GM23338 (cell line): ENCODE measurements around the gene CYYR1. TPM values are rescaled to one million over a fixed set of nuclear protein-coding genes. Genes with fewer than 3 reads are reported as not detected.

ENCODE experiments used
- ATAC-seq: fragments of 200-7000 bp; cut with Tn5 transposase; 3 replicates; pipeline ENCODE4 v1.9.1; 2020
- DNase-seq: peaks from one replicate; pipeline ENCODE4 v3.0.0-alpha.2; 2015; ENCODE audit warnings: low spot score
- H2AFZ ChIP-seq: fragments of 200-600 bp; sonication (generic); 2 replicates; pipeline ENCODE4 v1.8.0; 2016; ENCODE audit warnings: antibody characterized with exemption, mild to moderate bottlenecking, moderate library complexity
- H3F3A ChIP-seq: fragments of 200-600 bp; sonication (generic); replicated peaks from 2 replicates; pipeline ENCODE4 v1.8.0; 2017; ENCODE audit warnings: antibody characterized with exemption, mixed run types, low read depth
- H3K27ac ChIP-seq: fragments of 200-600 bp; sonication (generic); 2 replicates; pipeline ENCODE4 v1.6.1; 2016; ENCODE audit warnings: low read depth
- H3K27me3 ChIP-seq: fragments of 200-600 bp; sonication (generic); 2 replicates; pipeline ENCODE4 v1.8.0; 2016; ENCODE audit warnings: mild to moderate bottlenecking, mixed run types, moderate library complexity; ENCODE audit not compliant: insufficient read depth
- H3K36me3 ChIP-seq: fragments of 200-600 bp; sonication (generic); 2 replicates; pipeline ENCODE4 v1.8.0; 2016; ENCODE audit warnings: mild to moderate bottlenecking; ENCODE audit not compliant: insufficient read depth
- H3K4me1 ChIP-seq: fragments of 200-600 bp; sonication (generic); 2 replicates; pipeline ENCODE4 v1.8.0; 2016; ENCODE audit warnings: mild to moderate bottlenecking, moderate library complexity; ENCODE audit not compliant: insufficient read depth
- H3K4me2 ChIP-seq: fragments of 200-600 bp; sonication (generic); 2 replicates; pipeline ENCODE4 v1.7.1; 2017; ENCODE audit warnings: mixed run types
- H3K4me3 ChIP-seq: fragments of 200-600 bp; sonication (generic); 2 replicates; pipeline ENCODE4 v1.6.1; 2016; ENCODE audit warnings: mixed run types
- H3K79me2 ChIP-seq: fragments of 200-600 bp; sonication (generic); replicated peaks from 2 replicates; pipeline ENCODE4 v1.8.0; 2017; ENCODE audit warnings: mild to moderate bottlenecking; ENCODE audit not compliant: insufficient read depth
- H3K9me2 ChIP-seq: fragments of 200-600 bp; sonication (generic); 2 replicates; pipeline ENCODE4 v1.8.0; 2017; ENCODE audit not compliant: insufficient read depth
- H4K20me1 ChIP-seq: fragments of 200-600 bp; sonication (generic); replicated peaks from 2 replicates; pipeline ENCODE4 v1.8.0; 2017; ENCODE audit warnings: mild to moderate bottlenecking; ENCODE audit not compliant: insufficient read depth
- H3K27ac Mint-ChIP-seq: 2 replicates; pipeline ENCODE4 v1.8.0; 2020; ENCODE audit warnings: inconsistent platforms, mild to moderate bottlenecking, moderate library complexity, mixed read lengths
- H3K27me3 Mint-ChIP-seq: 3 replicates; pipeline ENCODE4 v1.8.0; 2022; ENCODE audit warnings: low read depth, mild to moderate bottlenecking, moderate library complexity, mixed read lengths, inconsistent platforms; ENCODE audit not compliant: insufficient read depth, poor library complexity
- H3K36me3 Mint-ChIP-seq: 3 replicates; pipeline ENCODE4 v1.8.0; 2021; ENCODE audit warnings: low read depth, mild to moderate bottlenecking, inconsistent platforms, moderate library complexity, mixed read lengths
- H3K4me1 Mint-ChIP-seq: 3 replicates; pipeline ENCODE4 v1.8.0; 2020; ENCODE audit warnings: mild to moderate bottlenecking, inconsistent platforms, mixed read lengths
- H3K4me3 Mint-ChIP-seq: 3 replicates; pipeline ENCODE4 v1.8.0; 2021; ENCODE audit warnings: moderate library complexity, mild to moderate bottlenecking, inconsistent platforms, mixed read lengths
- H3K9me3 Mint-ChIP-seq: 3 replicates; pipeline ENCODE4 v1.8.0; 2020; ENCODE audit warnings: moderate library complexity, mild to moderate bottlenecking, inconsistent platforms, mixed read lengths
- EZH2 ChIP-seq: fragments of 200-600 bp; sonication (generic); IDR thresholded peaks from one replicate; pipeline ENCODE4 v1.8.0; 2017; ENCODE audit warnings: antibody characterized with exemption, mild to moderate bottlenecking, low read depth; ENCODE audit not compliant: unreplicated experiment
- JUNB ChIP-seq: IDR thresholded peaks from one replicate; pipeline ENCODE4 v1.6.1; 2016; ENCODE audit warnings: antibody characterized with exemption; ENCODE audit not compliant: unreplicated experiment
- NANOG ChIP-seq: IDR thresholded peaks from 2 replicates; pipeline ENCODE4 v1.6.1; 2016; ENCODE audit warnings: antibody characterized with exemption, borderline replicate concordance
- POLR2AphosphoS5 ChIP-seq: IDR thresholded peaks from 2 replicates; pipeline ENCODE4 v1.6.1; 2016; ENCODE audit warnings: antibody characterized with exemption, low read depth
- STAT1 ChIP-seq: IDR thresholded peaks from one replicate; pipeline ENCODE4 v1.6.1; 2016; ENCODE audit warnings: antibody characterized with exemption; ENCODE audit not compliant: unreplicated experiment
- ZNF331 ChIP-seq: fragments of 250-450 bp; sonication (Bioruptor Pico); IDR thresholded peaks from 2 replicates; pipeline ENCODE4 v1.5.0; 2020; ENCODE audit warnings: low read depth, mild to moderate bottlenecking, moderate library complexity
- polyA plus RNA-seq: library from polyadenylated mRNA; unstranded; fragments of >200 nt; fragmentation: Nextera tagmentation; extraction: Ambion mirVana; gene quantifications from 2 replicates; pipeline ENCODE4 v1.2.1, GENCODE V29; 2016
- total RNA-seq: library from RNA; depleted of rRNA; stranded (reverse); fragments of >200 nt; shearing (Covaris generic); gene quantifications from 2 replicates; pipeline ENCODE4 v1.2.3, GENCODE V29; 2014
- TF ChIP-seq, protein P1 (sequence below), 2 experiments: fragments of 200-600 bp in 1 of 2; sonication (generic) in 1 of 2; conservative IDR thresholded peaks; 2 replicates each; pipeline versions ENCODE4 v1.5.1 to v1.6.1; 2016 to 2017; ENCODE audit warnings: antibody characterized with exemption in 2 of 2, low read depth in 2 of 2, mild to moderate bottlenecking in 2 of 2, moderate library complexity in 1 of 2
- TF ChIP-seq, protein P2 (sequence below): IDR thresholded peaks from 2 replicates; pipeline ENCODE4 v1.6.1; 2016; ENCODE audit warnings: antibody characterized with exemption
- TF ChIP-seq, protein P3 (sequence below): IDR thresholded peaks from one replicate; pipeline ENCODE4 v1.6.1; 2018; ENCODE audit warnings: antibody characterized with exemption; ENCODE audit not compliant: unreplicated experiment

CYYR1 gene
- total and polyA plus RNA-seq, 2 experiments from 2014 or later = 23.8 to 25.4 TPM

DNA sequence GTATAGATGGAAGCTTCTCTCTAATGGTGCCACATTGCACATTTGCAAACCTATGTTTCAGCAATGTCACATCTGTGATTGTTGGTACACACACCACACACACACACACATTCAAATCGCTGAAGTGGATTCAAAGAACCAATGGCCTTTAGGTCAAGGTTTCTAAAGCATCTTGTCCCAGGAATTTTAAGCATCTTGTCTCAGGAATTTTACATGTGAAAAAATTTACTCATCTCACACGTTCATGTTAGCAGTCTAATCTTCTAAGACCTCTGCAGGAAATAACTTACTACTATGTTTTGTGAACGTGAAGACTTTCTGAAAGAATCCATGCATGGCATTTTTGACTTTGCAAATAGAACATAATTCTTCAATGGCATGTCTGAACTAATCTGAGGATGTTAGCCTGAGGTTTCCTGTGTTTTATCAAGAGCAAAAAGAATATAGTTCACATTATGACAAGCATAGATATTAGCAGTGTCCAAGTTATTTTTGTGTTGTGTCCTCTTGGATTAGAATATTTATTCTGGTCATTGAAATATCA lies 125.1 kb downstream of the CYYR1 start:
- no peaks in the 10 kb centered on the region for H4K20me1 ChIP-seq
- H3F3A ChIP-seq = no peaks in the 10 kb centered on the region
- H2AFZ ChIP-seq = no peak overlapping the region
- no peak overlapping the region for H3K4me3 Mint-ChIP-seq
- peaks cover 2% of the 10 kb centered on the region; the same call in 1 of the 3 replicates for H3K4me1 Mint-ChIP-seq
- H3K4me1 ChIP-seq = no peaks in the 10 kb centered on the region
- no peaks in the 10 kb centered on the region for H3K79me2 ChIP-seq
- H3K36me3 ChIP-seq = no peaks in the 10 kb centered on the region
- no peak overlapping the region for H3K4me2 ChIP-seq
- ATAC-seq (no peak), DNase-seq (peak; percentile 10)
- H3K27me3 ChIP-seq = no peaks in the 10 kb centered on the region
- no peak overlapping the region for H3K27ac Mint-ChIP-seq
- no peak overlapping the region for H3K4me3 ChIP-seq
- no peaks in the 10 kb centered on the region for H3K9me3 Mint-ChIP-seq
- no peak for TF ChIP-seq POLR2AphosphoS5
- TF ChIP-seq STAT1 = no peak
- no peak for TF ChIP-seq NANOG
- TF ChIP-seq, protein P1, sequence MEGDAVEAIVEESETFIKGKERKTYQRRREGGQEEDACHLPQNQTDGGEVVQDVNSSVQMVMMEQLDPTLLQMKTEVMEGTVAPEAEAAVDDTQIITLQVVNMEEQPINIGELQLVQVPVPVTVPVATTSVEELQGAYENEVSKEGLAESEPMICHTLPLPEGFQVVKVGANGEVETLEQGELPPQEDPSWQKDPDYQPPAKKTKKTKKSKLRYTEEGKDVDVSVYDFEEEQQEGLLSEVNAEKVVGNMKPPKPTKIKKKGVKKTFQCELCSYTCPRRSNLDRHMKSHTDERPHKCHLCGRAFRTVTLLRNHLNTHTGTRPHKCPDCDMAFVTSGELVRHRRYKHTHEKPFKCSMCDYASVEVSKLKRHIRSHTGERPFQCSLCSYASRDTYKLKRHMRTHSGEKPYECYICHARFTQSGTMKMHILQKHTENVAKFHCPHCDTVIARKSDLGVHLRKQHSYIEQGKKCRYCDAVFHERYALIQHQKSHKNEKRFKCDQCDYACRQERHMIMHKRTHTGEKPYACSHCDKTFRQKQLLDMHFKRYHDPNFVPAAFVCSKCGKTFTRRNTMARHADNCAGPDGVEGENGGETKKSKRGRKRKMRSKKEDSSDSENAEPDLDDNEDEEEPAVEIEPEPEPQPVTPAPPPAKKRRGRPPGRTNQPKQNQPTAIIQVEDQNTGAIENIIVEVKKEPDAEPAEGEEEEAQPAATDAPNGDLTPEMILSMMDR (conservative IDR thresholded peaks at IDR 0.05; ENCODE audit: low read depth in 2 of 2) = no peak
- TF ChIP-seq, protein P2, sequence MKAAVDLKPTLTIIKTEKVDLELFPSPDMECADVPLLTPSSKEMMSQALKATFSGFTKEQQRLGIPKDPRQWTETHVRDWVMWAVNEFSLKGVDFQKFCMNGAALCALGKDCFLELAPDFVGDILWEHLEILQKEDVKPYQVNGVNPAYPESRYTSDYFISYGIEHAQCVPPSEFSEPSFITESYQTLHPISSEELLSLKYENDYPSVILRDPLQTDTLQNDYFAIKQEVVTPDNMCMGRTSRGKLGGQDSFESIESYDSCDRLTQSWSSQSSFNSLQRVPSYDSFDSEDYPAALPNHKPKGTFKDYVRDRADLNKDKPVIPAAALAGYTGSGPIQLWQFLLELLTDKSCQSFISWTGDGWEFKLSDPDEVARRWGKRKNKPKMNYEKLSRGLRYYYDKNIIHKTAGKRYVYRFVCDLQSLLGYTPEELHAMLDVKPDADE = no peak
- TF ChIP-seq JUNB = no peak
- no peaks in the 10 kb centered on the region for H3K36me3 Mint-ChIP-seq
- no peak overlapping the region for H3K27ac ChIP-seq
- no peaks in the 10 kb centered on the region for H3K9me2 ChIP-seq
- no peaks in the 10 kb centered on the region for H3K27me3 Mint-ChIP-seq

DNA sequence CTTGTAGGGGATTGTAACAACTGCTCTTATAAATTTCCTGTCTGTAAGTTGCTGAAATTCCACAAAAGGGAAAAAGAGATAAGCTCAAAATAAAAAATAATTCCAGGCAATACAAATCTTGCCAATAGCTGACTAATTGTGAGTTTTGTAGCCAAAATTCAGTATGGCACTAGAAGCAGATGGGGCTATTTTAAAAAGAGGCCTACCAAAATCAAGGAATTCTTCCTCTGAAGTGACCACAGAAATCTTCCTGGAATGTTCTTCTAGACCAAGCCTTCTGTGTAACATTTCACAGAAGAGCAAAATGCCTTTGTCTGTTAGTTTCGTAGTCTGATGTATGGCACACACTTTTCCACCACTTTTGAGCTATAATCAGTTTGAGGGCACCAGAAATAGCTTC lies 127.6 kb downstream of the CYYR1 start:
- H3K4me1 Mint-ChIP-seq = peaks cover 2% of the 10 kb centered on the region; the same call in 1 of the 3 replicates
- Histone ChIP-seq H3K9me2 (no peaks in the 10 kb centered on the region; the same call in 1 of the 2 replicates), H4K20me1 (no peaks in the 10 kb centered on the region), H3K4me3 (no peak overlapping the region), H3K27me3 (no peaks in the 10 kb centered on the region), H3K4me1 (no peaks in the 10 kb centered on the region), H3K79me2 (no peaks in the 10 kb centered on the region), H3K4me2 (no peak overlapping the region), H3K27ac (no peak overlapping the region), H2AFZ (no peak overlapping the region), H3K36me3 (no peaks in the 10 kb centered on the region), H3F3A (no peaks in the 10 kb centered on the region)
- no peaks in the 10 kb centered on the region for H3K27me3 Mint-ChIP-seq
- peaks cover 4% of the 10 kb centered on the region; the same call in 2 of the 3 replicates for H3K36me3 Mint-ChIP-seq
- DNase-seq (no peak), ATAC-seq (no peak)
- peaks cover 10% of the 10 kb centered on the region for H3K9me3 Mint-ChIP-seq
- no peak overlapping the region for H3K4me3 Mint-ChIP-seq
- H3K27ac Mint-ChIP-seq = no peak overlapping the region
- TF ChIP-seq, protein P1 (conservative IDR thresholded peaks at IDR 0.05; ENCODE audit: low read depth in 2 of 2) = no peak
- TF ChIP-seq ZNF331 (CRISPR knock-in tag) (no peak), POLR2AphosphoS5 (no peak), EZH2 (no peak)
- TF ChIP-seq, protein P3, sequence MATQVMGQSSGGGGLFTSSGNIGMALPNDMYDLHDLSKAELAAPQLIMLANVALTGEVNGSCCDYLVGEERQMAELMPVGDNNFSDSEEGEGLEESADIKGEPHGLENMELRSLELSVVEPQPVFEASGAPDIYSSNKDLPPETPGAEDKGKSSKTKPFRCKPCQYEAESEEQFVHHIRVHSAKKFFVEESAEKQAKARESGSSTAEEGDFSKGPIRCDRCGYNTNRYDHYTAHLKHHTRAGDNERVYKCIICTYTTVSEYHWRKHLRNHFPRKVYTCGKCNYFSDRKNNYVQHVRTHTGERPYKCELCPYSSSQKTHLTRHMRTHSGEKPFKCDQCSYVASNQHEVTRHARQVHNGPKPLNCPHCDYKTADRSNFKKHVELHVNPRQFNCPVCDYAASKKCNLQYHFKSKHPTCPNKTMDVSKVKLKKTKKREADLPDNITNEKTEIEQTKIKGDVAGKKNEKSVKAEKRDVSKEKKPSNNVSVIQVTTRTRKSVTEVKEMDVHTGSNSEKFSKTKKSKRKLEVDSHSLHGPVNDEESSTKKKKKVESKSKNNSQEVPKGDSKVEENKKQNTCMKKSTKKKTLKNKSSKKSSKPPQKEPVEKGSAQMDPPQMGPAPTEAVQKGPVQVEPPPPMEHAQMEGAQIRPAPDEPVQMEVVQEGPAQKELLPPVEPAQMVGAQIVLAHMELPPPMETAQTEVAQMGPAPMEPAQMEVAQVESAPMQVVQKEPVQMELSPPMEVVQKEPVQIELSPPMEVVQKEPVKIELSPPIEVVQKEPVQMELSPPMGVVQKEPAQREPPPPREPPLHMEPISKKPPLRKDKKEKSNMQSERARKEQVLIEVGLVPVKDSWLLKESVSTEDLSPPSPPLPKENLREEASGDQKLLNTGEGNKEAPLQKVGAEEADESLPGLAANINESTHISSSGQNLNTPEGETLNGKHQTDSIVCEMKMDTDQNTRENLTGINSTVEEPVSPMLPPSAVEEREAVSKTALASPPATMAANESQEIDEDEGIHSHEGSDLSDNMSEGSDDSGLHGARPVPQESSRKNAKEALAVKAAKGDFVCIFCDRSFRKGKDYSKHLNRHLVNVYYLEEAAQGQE = no peak
